Activated CD8-positive, alpha-beta memory T cell treated with anti-CD3 and anti-CD28 coated beads for 36 hours (primary cell): ENCODE data around the gene PRKAR1A. TPM values are rescaled to one million over a fixed set of nuclear protein-coding genes. Genes with fewer than 3 reads are reported as not detected.
"Not testable (repeated sequence)": the region's sequence is repeated elsewhere in the genome, so short reads cannot be mapped to it uniquely, and the experiment has no call there.

ENCODE experiments used
- CTCF ChIA-PET: fragments of 350-600 bp; sonication (Branson Sonifier 250); formaldehyde crosslinking; loops from one replicate; lab custom pipeline; 2021; ENCODE audit warnings: antibody characterized with exemption; lab: Charles Lee
- POLR2A ChIA-PET: fragments of 350-600 bp; sonication (Branson Sonifier 250); formaldehyde crosslinking; loops from one replicate; lab custom pipeline; 2021; ENCODE audit warnings: antibody characterized with exemption; lab: Charles Lee
- total RNA-seq, 2 experiments: library from RNA; stranded (reverse); gene quantifications; one replicate each; pipeline ENCODE4 v1.2.3, GENCODE V29; 2021

Gene PRKAR1A
- total RNA-seq, 2 experiments from 2014 or later = 181 to 182 TPM

DNA sequence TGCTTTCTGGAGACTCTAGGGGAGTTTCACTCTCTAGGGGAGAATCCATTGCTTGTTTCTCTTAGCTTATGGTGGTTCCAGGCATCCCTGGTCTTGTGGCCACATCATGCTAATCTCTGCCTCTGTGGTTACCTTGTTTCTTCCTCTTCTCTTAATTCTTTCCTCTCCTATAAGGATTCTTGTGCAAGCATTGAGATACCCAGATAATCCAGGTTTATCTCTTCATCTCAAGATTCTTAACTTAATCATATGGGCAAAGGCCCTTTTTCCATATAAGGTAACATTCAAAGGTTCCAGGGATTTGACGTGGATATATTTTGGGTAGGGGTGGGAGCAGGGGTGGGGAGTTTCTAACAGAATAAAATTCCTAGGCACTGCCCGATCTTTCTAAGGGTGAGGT, 56.4 kb downstream of the PRKAR1A start:
- CTCF ChIA-PET = no interaction called here
- POLR2A ChIA-PET = no interaction called here

DNA sequence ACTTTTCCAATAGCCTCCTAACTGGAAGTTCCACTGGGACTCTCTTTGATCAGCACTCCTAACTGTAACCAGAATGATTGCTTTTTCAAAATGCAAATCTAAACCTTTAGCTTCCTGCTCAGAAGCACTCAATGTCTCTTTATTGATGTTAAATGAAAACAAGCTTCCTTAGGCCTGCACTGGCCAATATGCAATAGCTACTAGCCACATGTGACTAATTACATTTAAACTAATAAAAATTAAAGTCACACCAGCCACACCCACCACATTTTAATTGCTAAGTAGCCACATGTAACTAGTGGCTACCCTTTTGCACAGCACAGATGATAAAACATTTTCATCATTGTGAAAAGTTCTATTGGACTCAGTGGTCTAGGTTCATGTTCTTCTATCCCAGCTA, 57.1 kb downstream of the PRKAR1A start:
- CTCF ChIA-PET = no interaction called here
- POLR2A ChIA-PET = no interaction called here

DNA sequence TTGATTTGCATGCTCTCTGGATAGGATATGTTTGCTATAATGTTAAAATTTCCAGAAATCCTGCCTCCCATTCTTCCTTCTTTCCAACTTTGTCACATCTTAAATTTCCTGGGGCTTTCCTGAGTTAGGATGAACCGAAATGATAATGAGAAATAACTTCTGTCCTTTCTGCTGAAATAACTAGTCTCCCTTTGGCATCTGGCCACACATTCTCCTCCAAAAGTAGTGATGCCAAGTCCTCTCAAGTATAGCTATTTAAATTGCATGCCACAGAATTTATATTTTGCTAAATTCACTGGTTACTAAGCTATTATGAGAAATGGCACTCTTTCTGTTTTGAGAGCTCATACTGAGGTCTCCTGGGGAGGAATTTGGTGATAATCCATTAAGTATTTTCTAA, 58.3 kb downstream of the PRKAR1A start:
- ChIA-PET POLR2A (no interaction called here), CTCF (no interaction called here)

DNA sequence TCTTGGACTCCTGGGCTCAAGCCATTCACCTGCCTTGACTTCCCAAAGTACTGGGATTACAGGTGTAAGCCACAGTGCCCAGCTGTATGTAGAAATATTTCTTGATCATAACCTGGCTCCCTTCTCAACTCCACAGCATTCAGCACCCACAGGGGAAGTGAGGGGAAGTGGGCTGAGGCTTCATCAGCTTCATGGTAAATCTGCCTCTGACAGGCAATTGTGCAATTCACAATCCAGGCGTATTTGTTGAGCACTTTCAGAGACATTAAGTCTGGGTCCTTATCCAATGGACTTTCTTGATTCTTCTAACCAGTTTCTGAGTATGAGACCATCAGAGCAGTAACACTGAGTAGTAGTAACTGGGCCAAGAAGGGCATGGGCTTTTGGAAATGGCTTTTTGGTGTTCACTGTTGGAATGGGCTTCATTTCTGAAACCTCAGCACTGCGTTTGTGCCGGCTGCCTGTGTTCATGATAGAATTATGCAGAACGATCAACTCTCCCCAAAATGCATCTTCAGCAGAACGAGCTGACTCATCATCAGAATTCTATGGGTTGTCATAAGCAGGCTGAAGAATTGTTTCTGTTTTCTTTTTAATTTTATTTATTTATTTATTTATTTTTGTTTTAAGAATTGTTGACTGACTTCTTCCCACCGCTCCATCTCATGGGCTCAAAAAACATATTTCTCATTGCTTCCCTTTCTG, 60.1 kb downstream of the PRKAR1A start:
- POLR2A ChIA-PET = no interaction called here

DNA sequence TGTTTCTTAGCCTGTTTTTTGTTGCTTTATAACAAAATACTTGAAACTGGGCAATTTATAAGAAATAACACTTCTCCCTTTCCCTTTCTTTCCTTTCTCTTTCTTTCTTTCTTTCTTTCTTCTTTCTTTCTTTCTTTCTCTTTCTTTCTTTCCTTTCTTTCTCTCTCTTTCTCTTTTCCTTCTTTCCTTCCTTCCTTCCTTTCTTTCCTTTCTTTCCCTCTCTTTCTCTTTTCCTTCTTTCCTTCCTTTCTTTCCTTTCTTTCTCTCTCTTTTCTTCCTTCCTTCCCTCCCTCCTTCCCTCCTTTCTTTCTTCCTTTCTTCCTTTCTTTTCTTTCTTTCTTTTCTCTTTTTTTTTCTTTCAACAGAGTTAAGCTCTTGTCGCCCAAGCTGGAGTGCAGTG, 61.1 kb downstream of the PRKAR1A start:
- CTCF ChIA-PET = no interaction called here
- POLR2A ChIA-PET = no interaction called here

More for the DNA sequence above, 60.1 kb downstream of the PRKAR1A start:
- CTCF ChIA-PET = no interaction called here

DNA sequence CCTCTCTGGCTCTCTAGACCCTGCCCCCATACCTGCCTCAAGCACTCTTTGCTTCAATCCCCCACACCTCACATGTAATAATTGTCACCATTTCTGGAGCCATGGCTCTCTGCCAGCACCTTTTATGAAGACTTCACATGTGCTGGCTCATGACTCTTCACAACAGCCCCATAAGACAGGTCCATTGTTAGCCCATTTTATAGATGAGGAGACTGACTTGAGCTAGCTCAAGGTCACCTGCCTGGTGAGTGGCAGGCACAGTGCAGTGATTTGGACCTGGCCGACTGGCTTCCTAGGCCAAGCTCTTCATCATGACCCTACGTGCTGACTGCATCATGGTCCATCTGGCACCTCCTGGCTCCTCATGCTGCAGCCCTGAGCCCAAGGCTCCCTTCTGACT, 63.9 kb downstream of the PRKAR1A start:
- ChIA-PET CTCF (no interaction called here), POLR2A (no interaction called here)

DNA sequence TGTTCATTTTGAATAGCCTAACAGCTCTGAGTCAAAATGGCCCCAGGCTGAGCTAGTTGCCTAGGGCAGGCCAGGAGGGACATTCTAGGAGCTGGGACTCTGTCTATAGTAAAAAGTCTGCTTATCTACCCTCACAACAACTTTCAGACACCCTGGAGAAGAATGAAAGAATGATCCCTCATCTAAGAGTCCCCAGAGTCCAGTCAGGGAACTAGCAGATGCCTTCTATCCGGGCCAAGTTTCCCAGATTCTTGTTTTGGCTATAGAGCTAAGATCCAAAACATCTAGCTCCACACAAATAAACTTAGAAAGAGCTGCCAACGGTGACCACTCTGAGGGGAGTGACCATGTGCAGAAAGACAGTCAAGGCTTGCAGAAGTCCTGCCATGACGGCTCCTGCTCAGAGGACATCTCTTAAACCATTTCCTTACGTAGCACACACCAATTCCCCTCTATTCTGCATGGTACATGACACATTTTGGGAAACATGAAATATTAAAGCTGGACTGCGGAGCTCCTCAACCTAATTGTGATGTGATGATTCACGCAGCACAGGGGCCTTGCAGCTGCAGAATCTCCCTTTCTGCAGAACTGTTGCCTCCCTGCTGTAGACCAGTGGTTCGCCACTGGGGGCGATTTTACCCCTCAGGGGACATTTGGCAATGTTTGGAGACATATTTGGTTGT, 64.7 kb downstream of the PRKAR1A start:
- CTCF ChIA-PET = no interaction called here

DNA sequence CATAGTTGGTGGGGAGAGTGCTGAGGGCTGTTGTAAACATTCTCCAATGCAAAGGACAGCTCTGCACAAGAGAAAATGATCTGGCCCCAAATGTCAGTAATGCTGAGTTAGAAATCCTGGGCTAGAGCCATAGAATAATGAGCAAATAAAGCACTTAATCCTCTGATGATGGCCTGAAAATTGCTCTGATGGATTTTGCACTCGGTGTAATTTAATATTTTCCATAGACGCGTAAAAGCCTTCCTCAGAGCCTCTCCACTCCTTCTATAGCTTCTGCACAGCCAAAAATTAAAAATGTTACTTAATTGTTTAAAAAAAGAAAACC, 65.2 kb downstream of the PRKAR1A start:
- CTCF ChIA-PET = no interaction called here

More for the DNA sequence above, 64.7 kb downstream of the PRKAR1A start:
- POLR2A ChIA-PET = no interaction called here

DNA sequence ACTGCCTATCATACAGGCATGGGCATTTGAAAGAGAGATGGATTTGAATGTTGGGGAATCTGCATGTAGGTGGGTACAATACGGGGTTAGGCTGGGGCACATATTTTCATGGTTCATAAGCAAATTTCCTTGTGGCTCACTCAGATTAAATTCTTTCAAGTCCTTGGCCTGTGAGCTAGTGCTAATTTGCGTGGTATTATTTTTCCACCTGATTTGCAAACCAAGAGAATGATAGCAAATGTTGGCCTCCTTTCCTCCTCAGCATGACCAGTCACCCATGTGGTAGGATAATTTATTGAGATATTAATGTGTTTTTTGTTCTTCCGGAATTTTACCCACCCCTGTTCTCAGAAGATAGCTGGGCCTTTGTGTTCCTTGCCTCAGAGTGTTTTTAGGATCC, 66.0 kb downstream of the PRKAR1A start:
- POLR2A ChIA-PET = no interaction called here
- CTCF ChIA-PET = no interaction called here

More for the DNA sequence above, 65.2 kb downstream of the PRKAR1A start:
- POLR2A ChIA-PET = no interaction called here

DNA sequence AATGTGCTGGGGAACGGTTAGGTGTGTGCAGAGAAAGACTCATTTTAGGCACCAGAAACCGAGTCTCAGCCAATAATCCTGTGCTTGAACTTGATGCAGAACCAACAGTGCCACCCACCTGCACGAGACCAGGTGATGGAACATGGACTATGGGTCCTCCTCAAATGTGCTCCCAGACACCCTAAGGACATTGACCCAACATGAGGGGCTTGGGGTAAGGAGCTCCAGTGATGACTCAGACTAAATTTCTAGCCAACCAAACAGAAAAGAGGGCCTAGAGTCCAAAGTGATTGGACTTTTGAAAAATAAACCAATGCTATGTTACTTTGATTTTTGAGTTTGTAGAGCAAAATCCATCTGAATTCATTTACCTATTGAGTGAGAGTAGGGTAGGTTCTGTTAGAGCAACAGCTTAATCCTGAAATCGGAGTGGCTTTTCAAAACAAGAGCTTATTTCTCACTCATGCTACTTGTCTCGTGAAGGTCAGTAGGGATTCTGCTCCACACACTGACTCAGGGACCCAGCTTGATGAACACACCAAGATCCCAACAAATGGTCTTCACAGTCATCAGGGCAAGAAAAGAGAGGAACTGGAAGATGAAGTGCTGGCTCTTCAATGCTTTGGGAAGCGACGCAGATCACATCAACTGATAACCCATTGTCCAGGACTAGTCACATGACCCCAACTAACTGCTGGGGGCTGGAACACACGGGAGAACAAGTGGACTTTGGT, 67.1 kb downstream of the PRKAR1A start:
- ChIA-PET CTCF (no interaction called here), POLR2A (no interaction called here)

DNA sequence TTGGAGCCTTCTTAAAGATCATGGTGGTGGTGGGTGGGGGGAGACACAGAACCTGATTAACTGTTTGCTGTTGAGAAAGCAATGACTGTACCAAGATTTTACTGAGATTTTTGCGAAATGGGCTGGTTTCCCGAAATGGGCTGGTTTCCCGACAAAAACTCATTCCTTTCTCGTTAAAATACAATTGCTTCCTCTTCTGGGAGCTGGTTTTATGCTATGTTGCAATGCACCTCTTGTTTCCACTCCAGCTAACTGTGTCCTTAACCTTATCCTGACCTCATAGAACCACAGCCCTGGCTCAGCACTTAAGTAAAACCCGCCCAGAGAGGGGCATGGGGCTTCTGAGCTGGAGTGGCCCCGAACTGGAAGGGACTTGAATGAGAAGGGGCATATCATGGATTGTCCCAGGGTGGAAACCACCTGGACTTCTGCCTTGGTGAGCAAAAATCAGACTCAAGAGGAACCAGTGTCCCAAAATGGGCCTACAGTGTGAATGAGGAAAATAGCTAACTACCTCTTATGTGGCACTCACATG, 68.1 kb downstream of the PRKAR1A start:
- CTCF ChIA-PET = no interaction called here

DNA sequence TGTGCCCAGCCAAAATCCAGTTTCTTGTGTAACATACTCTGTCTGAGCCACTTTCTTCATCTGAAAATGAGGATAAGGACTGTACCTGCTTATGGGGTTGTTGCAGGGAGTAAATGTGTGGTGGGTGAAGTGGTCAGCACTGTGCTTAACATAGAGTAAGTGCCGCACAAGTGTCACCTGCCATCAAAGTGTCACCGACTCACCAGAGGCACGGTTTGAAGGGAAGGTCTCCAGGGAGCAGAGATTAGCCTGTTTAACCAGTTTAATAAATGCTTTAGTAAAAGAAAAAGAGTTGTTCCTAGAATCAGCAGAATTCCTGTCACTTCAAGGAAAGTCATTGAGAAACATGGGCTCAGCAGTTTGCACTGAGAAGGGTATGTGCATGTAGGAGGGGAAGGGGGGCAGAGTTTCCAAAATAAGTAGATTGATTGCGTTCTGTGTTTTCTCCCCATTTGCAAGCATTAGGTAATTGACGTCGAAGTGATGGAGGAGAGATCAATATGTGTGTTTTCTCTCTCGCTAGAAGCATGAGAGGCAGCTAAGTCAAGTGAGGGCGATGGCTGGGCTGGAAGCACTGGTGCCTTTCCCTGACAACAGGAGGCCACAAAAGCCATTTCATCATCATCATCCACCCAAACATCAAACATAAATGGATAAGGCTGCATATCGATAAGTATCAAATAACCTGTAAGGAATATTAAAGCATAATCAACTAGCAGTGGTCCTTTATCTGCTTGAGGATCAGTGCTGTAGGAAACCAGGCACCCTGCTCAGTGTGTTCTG, 69.8 kb downstream of the PRKAR1A start:
- CTCF ChIA-PET = no interaction called here
- POLR2A ChIA-PET = no interaction called here

More for the DNA sequence above, 68.1 kb downstream of the PRKAR1A start:
- POLR2A ChIA-PET = no interaction called here

DNA sequence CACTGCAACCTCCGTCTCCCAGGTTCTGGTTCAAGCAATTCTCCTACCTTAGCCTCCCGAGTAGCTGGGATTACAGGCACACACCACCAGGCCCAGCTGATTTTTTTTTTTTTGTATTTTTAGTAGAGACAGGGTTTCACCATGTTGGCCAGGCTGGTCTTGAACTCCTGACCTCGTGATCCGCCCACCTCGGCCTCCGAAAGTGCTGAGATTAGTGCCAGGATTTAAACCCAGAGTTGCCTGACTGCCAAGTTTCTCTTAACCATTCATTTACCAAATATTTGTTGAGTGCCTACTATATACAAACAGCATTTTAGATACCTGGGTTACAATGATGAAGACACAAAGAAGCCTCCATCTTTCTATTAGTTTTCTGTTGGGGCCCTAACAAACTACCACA, 70.6 kb downstream of the PRKAR1A start:
- CTCF ChIA-PET = not testable (repeated sequence)

DNA sequence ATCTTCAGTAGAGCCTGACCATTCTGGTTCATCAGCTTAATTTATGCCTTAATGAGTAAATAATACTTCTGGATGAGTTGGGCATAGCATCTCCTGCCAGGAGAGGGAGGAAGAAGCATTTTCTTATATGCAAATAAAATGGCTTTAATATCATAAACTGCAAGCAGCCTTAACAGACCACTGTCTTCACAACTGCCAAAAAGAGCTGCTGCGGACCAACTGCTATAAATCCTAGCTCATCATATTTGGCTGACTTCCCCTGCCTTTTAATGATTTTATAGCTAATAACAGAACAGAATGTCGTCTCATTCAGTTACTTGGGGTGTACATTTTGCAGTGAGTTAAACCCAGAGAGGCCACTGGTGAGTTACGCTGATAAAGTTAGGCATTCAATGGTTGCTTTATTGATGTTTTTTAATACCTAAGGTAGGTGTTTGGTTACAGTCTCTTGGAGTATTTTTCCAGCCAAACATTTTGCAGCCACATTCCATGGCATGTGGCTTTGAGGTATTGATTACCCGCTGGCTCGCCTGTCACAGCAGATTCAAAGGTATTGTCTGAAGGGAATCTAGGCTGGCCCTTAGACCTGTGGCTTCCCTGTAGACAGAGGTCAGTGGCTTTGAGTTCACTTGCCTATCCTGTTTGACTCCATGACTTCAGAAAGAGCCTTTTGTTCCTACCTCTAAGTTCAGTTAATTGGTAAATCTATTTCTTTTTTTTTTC, 72.5 kb downstream of the PRKAR1A start:
- ChIA-PET POLR2A (no interaction called here), CTCF (no interaction called here)

More for the DNA sequence above, 70.6 kb downstream of the PRKAR1A start:
- POLR2A ChIA-PET = not testable (repeated sequence)

DNA sequence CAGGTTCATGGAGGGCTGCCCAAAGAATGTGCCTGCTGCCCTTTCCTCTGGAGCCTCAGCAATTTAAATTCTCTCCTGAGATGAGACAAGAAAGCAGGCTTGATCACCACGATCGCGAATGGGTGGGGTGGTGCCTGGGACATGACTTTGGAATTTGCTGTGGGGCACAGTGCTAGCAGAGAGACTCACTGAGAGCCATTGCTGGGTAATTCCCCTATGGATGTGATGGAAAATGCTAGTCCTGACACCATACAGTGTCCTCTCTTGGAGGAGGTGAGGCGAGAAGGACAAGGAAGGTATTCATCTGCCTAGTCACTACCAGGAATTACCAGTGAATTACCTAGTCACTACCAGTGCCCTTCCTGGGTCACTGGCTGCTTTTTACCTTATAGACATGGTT, 73.4 kb downstream of the PRKAR1A start:
- POLR2A ChIA-PET = no interaction called here
- CTCF ChIA-PET = no interaction called here

DNA sequence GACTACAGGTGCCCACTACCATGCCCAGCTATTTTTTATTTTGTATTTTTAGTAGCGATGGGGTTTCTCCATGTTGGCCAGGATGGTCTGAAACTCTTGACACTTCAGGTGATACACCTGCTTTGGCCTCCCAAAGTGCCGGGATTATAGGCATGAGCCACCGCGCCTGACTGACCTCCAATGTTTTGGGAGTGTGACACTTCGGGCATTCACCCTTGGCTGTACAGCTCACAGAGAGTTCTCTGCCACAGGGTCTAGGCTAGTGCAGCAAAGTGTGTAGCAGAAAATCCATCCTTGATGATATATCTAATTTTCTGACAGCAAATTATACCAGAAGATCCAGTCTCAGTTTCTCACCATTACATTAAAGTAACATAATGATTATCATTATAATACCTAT, 74.8 kb downstream of the PRKAR1A start:
- ChIA-PET CTCF (no interaction called here), POLR2A (no interaction called here)

DNA sequence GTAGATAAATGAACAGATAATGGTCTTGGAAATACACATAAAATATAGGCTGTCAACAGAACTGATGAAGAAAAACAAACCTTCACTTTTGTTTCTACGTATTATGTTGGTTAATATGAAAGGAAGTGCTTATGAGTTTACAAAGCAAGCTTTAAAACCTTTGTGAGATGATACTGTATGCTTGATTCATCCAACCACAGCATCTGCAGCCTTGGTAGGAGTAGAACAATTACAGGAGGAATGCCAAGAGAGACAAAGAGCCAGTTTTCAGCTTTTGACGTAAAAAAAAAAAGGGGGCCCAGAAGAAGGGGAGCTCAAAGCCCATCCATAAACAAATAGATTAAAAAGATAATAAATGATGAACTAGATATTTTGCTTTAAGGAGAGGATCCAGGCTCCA, 75.6 kb downstream of the PRKAR1A start:
- ChIA-PET POLR2A (no interaction called here), CTCF (no interaction called here)

DNA sequence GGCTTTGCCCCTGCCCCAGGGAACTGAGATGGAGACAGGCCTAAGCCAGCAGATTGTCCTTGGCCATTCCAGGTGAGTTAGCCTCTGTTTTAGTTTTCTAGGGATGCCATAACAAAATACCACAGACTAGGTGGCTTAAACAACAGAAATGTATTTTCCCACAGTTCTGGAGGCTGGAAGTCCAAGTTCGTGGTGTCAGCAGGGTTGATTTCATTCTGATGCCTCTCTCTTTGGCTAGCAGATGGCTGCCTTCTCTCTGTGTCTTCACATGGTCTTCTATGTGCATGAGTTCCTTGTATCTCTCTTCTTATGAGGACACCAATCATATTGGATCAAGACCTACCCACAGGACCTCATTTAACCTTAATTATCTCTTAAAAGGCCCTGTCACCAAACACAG, 76.1 kb downstream of the PRKAR1A start:
- ChIA-PET POLR2A (no interaction called here), CTCF (no interaction called here)

DNA sequence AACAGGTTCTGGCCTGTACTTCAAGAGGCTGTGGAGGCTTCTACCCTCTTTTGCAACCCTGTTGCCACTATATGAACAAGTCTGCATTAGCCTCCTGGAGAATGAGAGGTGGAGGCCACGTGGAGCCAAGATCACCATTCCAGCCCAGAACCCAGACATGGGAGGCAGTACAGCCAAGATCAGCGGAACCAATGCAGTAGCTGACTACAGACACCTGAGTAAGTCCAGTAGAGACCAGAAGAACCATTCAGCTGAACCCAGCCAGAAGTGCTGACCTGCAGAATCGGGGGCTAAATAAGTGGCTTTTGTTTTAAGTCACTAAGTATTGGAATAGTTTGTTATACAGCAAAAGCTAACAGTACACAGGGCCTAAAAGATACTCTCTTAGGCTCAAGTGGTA, 76.9 kb downstream of the PRKAR1A start:
- ChIA-PET POLR2A (no interaction called here), CTCF (no interaction called here)
